Stimulated activated CD4-positive, alpha-beta T cell treated with anti-CD3 and anti-CD28 coated beads, Interleukin-12 subunit alpha, Interleukin-12 subunit beta, amount 100 ng/mL, for 24 hours (primary cell): Measurements from ENCODE around the gene LMO7.

Experiments used
- DNase-seq, 2 experiments: peaks; one replicate each; pipeline ENCODE4 v3.0.0-alpha.2; 2020; ENCODE audit warnings: low read depth in 2 of 2

LMO7 gene

GRCh38 chr13:75635828-75636435, at the start of gene LMO7:
Gene LMO7 (plus strand): TSS chr13:75636330. CDS start chr13:75636658, 328 bp downstream.
- peak in 1 of 2 experiments; percentile 12 for DNase-seq

GRCh38 chr13:75587679-75588078, 48.5 kb upstream of the LMO7 start:
- no peak for DNase-seq

GRCh38 chr13:75596657-75597182, 39.4 kb upstream of the LMO7 start:
- DNase-seq, result no peak

DNA sequence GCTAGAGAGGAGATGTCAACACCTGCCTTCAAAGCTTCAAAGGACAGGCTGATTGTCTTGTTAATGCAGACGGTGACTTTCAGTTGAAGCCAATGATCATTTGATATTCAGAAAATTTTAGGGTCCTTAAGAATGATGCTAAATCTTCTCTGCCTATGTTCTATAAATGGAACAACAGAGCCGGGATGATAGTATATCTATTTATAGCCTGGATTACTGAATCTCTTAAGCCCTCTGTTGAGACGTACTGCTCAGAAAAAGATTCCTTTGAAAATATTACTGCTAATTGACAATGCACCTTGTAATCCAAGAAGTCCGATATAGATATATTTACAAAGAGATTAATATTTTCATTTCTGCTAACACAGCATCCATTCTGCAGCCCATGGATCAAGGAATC, 35.8 kb upstream of the LMO7 start:
- no peak for DNase-seq

DNA sequence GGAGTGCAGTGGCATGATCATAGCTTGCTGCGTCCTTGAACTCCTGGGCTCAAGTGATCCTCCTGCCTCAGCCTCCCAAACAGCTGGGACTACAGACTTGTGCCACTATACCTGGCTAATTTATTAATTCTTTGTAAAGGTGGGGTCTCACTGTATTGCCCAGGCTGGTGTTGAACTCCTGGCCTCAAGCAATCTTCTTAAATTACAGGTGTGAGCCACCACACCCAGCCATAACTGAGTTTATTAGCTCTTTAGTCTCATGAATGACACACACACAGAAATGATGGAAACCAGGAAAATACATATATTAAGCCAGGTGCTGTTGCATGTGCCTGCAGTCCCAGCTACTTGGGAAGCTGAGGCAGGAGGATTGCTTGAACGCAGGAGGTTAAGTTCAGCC, 33.1 kb upstream of the LMO7 start:
- DNase-seq, result no peak

GRCh38 chr13:75607447-75607846, 28.7 kb upstream of the LMO7 start:
- DNase-seq, result no peak

DNA sequence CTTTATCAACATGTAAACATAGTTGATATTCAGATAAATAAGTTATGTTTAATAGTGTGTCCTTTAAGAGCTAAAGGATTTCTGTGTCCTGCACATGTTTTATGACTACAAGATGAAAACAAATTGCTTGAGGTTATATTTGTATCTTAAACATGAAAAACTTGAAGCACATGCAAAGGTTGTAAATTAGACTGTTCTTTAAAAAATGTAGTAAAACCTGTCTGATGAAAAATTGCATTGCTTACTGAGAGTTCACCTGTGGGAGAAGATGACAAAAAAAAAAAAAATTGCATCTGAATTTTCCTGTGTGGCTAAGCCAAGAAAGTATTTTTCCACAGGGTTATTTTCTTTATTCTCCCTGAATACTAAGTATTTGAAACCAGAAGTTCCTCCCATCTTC, 25.7 kb upstream of the LMO7 start:
- no peak for DNase-seq

- DNase-seq, result no peak
Observed at GRCh38 chr13:75612354-75612753, 23.8 kb upstream of the LMO7 start.

DNA sequence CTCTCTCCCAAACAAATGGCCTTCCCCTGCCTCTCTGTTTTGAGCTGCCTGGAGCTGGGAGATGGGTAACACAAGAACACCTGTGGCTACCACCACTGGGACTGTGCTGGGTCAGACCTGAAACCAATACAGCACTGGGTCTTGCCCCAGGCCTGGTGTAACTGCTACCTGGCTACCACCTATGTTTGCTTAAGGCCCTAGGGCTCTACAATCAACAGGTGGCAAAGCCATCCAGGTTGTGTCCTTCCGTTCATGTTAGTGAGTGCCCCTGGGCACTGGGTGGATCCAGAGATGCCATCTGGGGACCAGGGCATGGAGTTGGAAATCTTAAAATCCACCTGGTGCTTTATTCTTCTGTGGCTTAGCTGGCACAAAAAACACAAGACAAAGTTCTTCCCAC, 18.9 kb upstream of the LMO7 start:
- DNase-seq, result no peak

GRCh38 chr13:75618308-75618707, 17.8 kb upstream of the LMO7 start:
- no peak for DNase-seq

GRCh38 chr13:75620020-75620419, 16.1 kb upstream of the LMO7 start:
- no peak for DNase-seq

DNA sequence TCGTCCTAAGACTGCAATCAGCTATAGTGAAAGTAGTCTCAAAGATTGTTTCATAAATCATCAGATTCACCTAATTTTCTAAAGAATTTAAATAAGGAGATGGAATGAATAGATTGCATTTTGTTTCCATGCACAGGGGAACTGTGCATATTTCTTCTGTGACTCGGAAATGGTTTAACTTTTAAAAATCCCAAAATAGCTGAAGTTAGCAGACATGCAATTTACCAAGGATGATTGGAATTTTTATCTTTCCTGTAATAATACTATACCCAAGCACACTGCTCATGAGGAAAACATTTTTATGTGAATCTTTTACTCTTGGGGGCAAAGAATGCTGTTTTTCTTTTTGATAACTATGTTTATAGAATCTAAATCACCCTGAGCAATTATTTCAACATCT, 15.0 kb upstream of the LMO7 start:
- DNase-seq, result no peak

- DNase-seq, result no peak
Observed at GRCh38 chr13:75628801-75629200, 7.3 kb upstream of the LMO7 start.

DNA sequence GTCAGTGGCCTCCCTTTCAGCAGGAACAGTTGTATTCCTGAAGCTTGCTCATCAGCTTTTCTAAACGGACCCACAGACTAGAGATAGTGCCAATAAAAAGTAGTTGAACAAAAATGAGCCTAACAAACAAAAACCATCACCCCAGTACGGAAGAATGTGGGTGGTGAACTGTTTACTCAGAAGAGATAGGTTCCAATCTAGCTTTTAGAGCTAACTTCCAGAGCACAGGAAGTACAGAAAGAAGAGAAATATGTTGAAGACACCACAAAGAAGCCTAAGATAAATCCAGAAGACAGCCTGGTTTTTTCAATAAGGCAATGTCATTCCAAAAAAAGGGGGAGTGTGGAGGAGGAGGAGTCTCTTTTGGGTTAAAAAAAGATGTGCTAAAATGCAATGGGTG, 2.8 kb upstream of the LMO7 start:
- no peak for DNase-seq

DNA sequence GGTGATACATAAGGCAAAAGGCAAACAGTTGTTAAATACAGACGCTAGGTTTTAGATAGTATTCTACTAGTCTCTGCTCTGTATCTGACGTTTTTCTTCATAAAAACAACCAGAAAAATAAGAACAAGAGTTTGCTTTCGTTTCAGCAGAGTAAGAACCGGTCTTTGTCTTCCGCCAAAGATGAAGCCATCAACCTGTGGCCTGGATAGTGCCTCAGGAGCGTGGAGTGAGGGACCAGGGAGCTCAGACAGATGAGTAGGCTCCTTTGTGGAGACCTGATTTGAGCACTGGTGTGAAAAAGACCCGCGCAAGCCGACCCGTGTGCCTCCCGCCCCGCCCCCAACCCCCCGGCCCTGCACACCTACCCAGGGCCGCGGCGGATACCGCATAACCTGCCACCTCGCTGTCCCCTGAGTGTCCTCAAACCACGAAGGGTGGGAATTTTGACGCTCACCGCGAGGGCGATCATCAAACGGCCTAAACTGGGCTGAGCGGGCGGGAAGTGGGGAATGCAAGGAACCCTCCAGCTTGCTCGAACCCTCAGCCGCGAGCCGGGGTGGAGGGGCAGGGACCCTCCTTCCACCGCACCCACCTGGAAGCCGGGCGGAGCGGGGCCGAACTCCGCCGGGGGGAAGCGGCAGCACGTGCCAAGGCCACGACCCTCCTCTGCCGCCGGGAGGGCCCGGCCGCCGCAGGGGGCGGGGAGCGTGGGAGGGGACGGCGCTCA, 866 bp upstream of the LMO7 start:
- no peak for DNase-seq

- peak; percentile 9 to 26 for DNase-seq
Observed at GRCh38 chr13:75636436-75637180, 478 bp downstream of the LMO7 start.

GRCh38 chr13:75637181-75637750, 1.1 kb downstream of the LMO7 start:
- DNase-seq, result no peak

DNA sequence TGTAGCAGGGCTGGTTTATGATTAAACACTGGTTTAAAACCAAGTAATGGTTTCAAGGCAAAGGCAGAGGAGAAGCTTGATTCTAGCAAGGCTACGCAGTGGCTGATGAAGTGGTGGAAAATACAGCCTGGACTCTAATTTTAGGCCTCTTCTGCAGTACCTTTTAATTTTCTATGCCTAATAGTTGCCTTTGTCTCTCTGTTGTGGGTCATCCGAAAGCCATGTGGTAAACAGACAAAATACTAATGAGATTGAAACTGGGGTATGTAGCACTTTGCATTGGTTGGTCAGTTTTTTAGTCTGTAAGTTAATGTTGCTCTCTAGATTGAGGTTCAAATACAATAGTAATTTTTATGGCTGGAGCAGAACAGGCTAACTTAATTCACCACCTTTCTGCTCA, 3.3 kb downstream of the LMO7 start:
- DNase-seq, result no peak

DNA sequence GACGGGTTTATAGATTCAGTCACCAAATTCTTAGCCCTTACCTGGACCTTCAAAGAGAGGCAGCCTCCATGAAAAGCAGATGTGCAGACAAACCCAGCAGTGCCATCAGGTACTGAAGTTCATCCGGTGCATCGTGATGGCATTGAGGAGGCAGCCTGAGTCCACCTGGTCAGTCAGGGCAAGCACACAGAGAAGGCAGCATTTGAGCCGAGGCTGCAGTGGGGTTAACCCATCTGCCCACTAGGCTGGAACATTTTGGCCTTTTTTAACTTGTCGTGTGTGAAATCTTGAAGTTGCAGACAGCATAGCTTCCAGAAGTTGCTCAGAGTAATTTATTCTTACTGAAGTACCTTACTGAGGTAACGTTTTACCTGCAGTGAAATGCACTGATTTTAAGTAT, 4.9 kb downstream of the LMO7 start:
- no peak for DNase-seq

- no peak for DNase-seq
Observed at GRCh38 chr13:75643182-75643581, 7.1 kb downstream of the LMO7 start.

GRCh38 chr13:75643693-75644092, 7.6 kb downstream of the LMO7 start:
- no peak for DNase-seq

DNA sequence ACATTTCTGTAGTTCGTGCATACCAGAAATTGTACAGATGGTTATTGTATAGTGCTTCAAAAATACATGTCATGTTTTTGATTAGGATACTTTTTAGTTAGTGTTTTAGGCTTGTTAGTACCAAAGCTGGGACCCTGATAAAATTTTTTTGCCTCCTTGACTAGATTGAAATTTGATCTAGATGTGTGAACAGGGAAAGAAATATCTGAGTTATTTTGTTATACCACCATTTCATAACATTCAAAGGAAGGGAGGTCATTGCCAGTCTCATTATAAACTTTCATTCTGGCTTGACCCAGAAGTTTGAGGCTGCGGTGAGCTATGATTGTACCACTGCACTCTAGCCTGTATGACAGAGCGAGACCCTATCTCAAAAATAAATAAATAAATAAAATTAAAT, 9.0 kb downstream of the LMO7 start:
- DNase-seq, result no peak
